Fibroblast of lung (primary cell): ENCODE measurements around the gene GH2. TPM values are rescaled to one million over a fixed set of nuclear protein-coding genes. Genes with fewer than 3 reads are reported as not detected.
"Not testable (repeated sequence)": the region's sequence is repeated elsewhere in the genome, so short reads cannot be mapped to it uniquely, and the experiment has no call there.

Source experiments
- DNase-seq, 2 donors: peaks; one replicate each; pipeline versions ENCODE4 v3.0.0 to v3.0.0-alpha.2; 2010; ENCODE audit warnings: low read depth in 2 of 2
- H2AFZ ChIP-seq: 2 replicates; pipeline ENCODE4 v1.5.1; 2012; ENCODE audit warnings: low read length, control low read depth, inconsistent platforms
- H3K27ac ChIP-seq: 2 replicates; pipeline ENCODE4 v1.5.1; 2011; ENCODE audit warnings: low read length, control low read depth; ENCODE audit not compliant: insufficient read depth
- H3K27me3 ChIP-seq: 2 replicates; pipeline ENCODE4 v1.5.1; 2011; ENCODE audit warnings: mild to moderate bottlenecking, low read length; ENCODE audit not compliant: control insufficient read depth, insufficient read depth
- H3K36me3 ChIP-seq: 2 replicates; pipeline ENCODE4 v1.5.1; 2011; ENCODE audit warnings: low read length; ENCODE audit not compliant: control insufficient read depth, insufficient read depth
- H3K4me1 ChIP-seq: 2 replicates; pipeline ENCODE4 v1.5.1; 2011; ENCODE audit warnings: low read length; ENCODE audit not compliant: control insufficient read depth, insufficient read depth; ENCODE audit errors: extremely low read depth
- H3K4me2 ChIP-seq: 2 replicates; pipeline ENCODE4 v1.5.1; 2011; ENCODE audit warnings: low read length, control low read depth; ENCODE audit not compliant: insufficient read depth; ENCODE audit errors: extremely low read depth
- H3K4me3 ChIP-seq, 4 experiments: fragments of 200-600 bp in 1 of 4; sonication (generic) in 1 of 4; replicated peaks in 1 of 4; 2 replicates each; pipeline ENCODE4 v1.5.1; 2011 to 2016; ENCODE audit warnings: low read length in 4 of 4, low read depth in 3 of 4, mild to moderate bottlenecking in 3 of 4, control low read depth in 2 of 4, inconsistent platforms in 1 of 4, mixed read lengths in 1 of 4; ENCODE audit not compliant: insufficient read depth in 1 of 4; ENCODE audit errors: control extremely low read depth in 1 of 4
- H3K79me2 ChIP-seq: 2 replicates; pipeline ENCODE4 v1.5.1; 2012; ENCODE audit warnings: mild to moderate bottlenecking, low read length, inconsistent platforms; ENCODE audit not compliant: control insufficient read depth, insufficient read depth
- H3K9ac ChIP-seq: 2 replicates; pipeline ENCODE4 v1.5.1; 2011; ENCODE audit warnings: mild to moderate bottlenecking, low read length, control low read depth; ENCODE audit not compliant: insufficient read depth
- H3K9me3 ChIP-seq: 2 replicates; pipeline ENCODE4 v1.5.1; 2012; ENCODE audit warnings: low read depth, low read length; ENCODE audit not compliant: control insufficient read depth, insufficient read depth
- H4K20me1 ChIP-seq: 2 replicates; pipeline ENCODE4 v1.5.1; 2011; ENCODE audit warnings: low read length; ENCODE audit not compliant: control insufficient read depth, insufficient read depth; ENCODE audit errors: extremely low read depth
- EZH2 ChIP-seq: IDR thresholded peaks from 2 replicates; pipeline ENCODE4 v1.5.1; 2012; ENCODE audit warnings: low read length, control low read depth, mild to moderate bottlenecking; ENCODE audit errors: missing control alignments
- polyA plus RNA-seq, 2 donors: library from polyadenylated mRNA; depleted of rRNA in 1 of 2; stranded (reverse) in 1 of 2; unstranded in 1 of 2; fragments of >200 nt; gene quantifications; 2 replicates each; pipeline ENCODE4 v1.2.1, GENCODE V29; 2011 to 2012; ENCODE audit warnings: missing spikeins in 1 of 2
- total RNA-seq: library from RNA; depleted of rRNA; stranded (reverse); fragments of >200 nt; gene quantifications from 2 replicates; pipeline ENCODE4 v1.2.1, GENCODE V29; 2014
- TF ChIP-seq, protein P1 (sequence below), 2 donors: IDR thresholded peaks in 1 of 2; conservative IDR thresholded peaks in 1 of 2; 1 replicate in 1 of 2; 2 replicates in 1 of 2; pipeline ENCODE4 v1.5.1; 2011 to 2012; ENCODE audit warnings: low read length in 2 of 2, control low read depth in 1 of 2, inconsistent platforms in 1 of 2, low read depth in 1 of 2, mild to moderate bottlenecking in 1 of 2

GH2 gene
- total and polyA plus RNA-seq, 2 donors (not counting 1 experiment from before 2014, with no cell fraction given): not detected

DNA sequence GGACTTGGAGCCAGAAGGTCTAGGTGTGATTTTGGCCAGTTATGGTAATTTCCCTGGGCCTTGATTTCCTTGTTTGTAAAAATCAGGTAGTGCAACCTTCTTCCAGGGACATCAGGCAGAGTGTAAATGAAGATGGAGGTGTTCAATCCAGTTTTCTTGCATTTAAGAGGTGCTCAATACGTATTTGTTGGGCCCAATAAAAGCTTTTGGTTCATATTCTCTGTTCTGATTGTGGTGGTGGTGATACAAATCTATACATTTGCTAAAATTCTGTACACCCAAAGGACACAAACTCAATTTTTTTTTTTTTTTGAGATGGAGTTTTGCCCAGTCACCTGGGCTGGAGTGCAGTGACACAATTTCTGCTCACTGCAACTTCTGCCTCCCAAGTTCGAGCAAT, 44.4 kb upstream of the GH2 start:
- DNase-seq: no peak
- Histone ChIP-seq H2AFZ (no peak overlapping the region), H3K27me3 (peaks cover 5% of the 10 kb centered on the region), H4K20me1 (no peaks in the 10 kb centered on the region), H3K27ac (no peak overlapping the region), H3K4me3 (no peak overlapping the region), H3K9ac (no peak overlapping the region), H3K9me3 (no peaks in the 10 kb centered on the region), H3K36me3 (no peaks in the 10 kb centered on the region), H3K4me1 (no peaks in the 10 kb centered on the region), H3K79me2 (no peaks in the 10 kb centered on the region), H3K4me2 (no peak overlapping the region)
- no peak for TF ChIP-seq EZH2

- no peak for DNase-seq
- no peak for TF ChIP-seq EZH2
- TF ChIP-seq, protein P1, sequence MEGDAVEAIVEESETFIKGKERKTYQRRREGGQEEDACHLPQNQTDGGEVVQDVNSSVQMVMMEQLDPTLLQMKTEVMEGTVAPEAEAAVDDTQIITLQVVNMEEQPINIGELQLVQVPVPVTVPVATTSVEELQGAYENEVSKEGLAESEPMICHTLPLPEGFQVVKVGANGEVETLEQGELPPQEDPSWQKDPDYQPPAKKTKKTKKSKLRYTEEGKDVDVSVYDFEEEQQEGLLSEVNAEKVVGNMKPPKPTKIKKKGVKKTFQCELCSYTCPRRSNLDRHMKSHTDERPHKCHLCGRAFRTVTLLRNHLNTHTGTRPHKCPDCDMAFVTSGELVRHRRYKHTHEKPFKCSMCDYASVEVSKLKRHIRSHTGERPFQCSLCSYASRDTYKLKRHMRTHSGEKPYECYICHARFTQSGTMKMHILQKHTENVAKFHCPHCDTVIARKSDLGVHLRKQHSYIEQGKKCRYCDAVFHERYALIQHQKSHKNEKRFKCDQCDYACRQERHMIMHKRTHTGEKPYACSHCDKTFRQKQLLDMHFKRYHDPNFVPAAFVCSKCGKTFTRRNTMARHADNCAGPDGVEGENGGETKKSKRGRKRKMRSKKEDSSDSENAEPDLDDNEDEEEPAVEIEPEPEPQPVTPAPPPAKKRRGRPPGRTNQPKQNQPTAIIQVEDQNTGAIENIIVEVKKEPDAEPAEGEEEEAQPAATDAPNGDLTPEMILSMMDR (conservative IDR thresholded peaks at IDR 0.05 in 1 of 2, IDR thresholded peaks at IDR 0.05 in 1 of 2; ENCODE audit: low read depth in 1 of 2, low read length in 2 of 2): no peak
Measured at GRCh38 chr17:63925615-63926014, 43.9 kb upstream of the GH2 start.

GRCh38 chr17:63922402-63922801, 40.7 kb upstream of the GH2 start:
- H3K27me3 ChIP-seq, H3K4me1 ChIP-seq, H3K27ac ChIP-seq, DNase-seq, H3K9ac ChIP-seq, H3K4me3 ChIP-seq, H2AFZ ChIP-seq, H3K4me2 ChIP-seq, H3K79me2 ChIP-seq, H3K9me3 ChIP-seq, H4K20me1 ChIP-seq, H3K36me3 ChIP-seq: not testable (repeated sequence)

More at GRCh38 chr17:63925615-63926014, 43.9 kb upstream of the GH2 start:
- Histone ChIP-seq H3K4me3 (no peak overlapping the region), H4K20me1 (no peaks in the 10 kb centered on the region), H3K36me3 (no peaks in the 10 kb centered on the region), H3K4me2 (no peak overlapping the region), H2AFZ (no peak overlapping the region), H3K9me3 (no peaks in the 10 kb centered on the region), H3K27ac (no peak overlapping the region), H3K79me2 (no peaks in the 10 kb centered on the region), H3K27me3 (peaks cover 6% of the 10 kb centered on the region), H3K9ac (no peak overlapping the region), H3K4me1 (no peaks in the 10 kb centered on the region)

GRCh38 chr17:63920779-63921178, 39.0 kb upstream of the GH2 start:
- H3K27ac ChIP-seq, H3K4me2 ChIP-seq, H3K9ac ChIP-seq, DNase-seq, H2AFZ ChIP-seq, H3K4me1 ChIP-seq, H3K9me3 ChIP-seq, H4K20me1 ChIP-seq, H3K36me3 ChIP-seq, H3K79me2 ChIP-seq, H3K27me3 ChIP-seq, H3K4me3 ChIP-seq: not testable (repeated sequence)

- H3K79me2 ChIP-seq, H3K27ac ChIP-seq, H4K20me1 ChIP-seq, H3K27me3 ChIP-seq, H3K9me3 ChIP-seq, H2AFZ ChIP-seq, H3K9ac ChIP-seq, H3K4me2 ChIP-seq, H3K36me3 ChIP-seq, H3K4me3 ChIP-seq, H3K4me1 ChIP-seq, DNase-seq: not testable (repeated sequence)
Measured at GRCh38 chr17:63920050-63920449, 38.3 kb upstream of the GH2 start.
